Mucosa of descending colon (tissue), 3 donors: ENCODE data around the gene MLLT3. TPM values are rescaled to one million over a fixed set of nuclear protein-coding genes. Genes with fewer than 3 reads are reported as not detected.

Experiments used
- ATAC-seq: fragments of 200-7000 bp; cut with Tn5 transposase; one replicate; pipeline ENCODE4 v1.9.1; 2020; ENCODE audit warnings: mild to moderate bottlenecking, moderate library complexity
- DNase-seq, 3 donors: peaks; one replicate each; pipeline ENCODE4 v3.0.0-alpha.2; 2020
- H3K36me3 ChIP-seq: fragments of 200-600 bp; one replicate; pipeline ENCODE4 v1.8.0; 2021; ENCODE audit warnings: low read depth, mild to moderate bottlenecking
- H3K4me1 ChIP-seq: fragments of 200-600 bp; one replicate; pipeline ENCODE4 v1.8.0; 2021; ENCODE audit warnings: low read depth, mild to moderate bottlenecking
- H3K4me3 ChIP-seq: fragments of 200-600 bp; one replicate; pipeline ENCODE4 v1.8.0; 2021; ENCODE audit warnings: mild to moderate bottlenecking
- H3K9me3 ChIP-seq: fragments of 200-600 bp; one replicate; pipeline ENCODE4 v1.8.0; 2021; ENCODE audit warnings: mild to moderate bottlenecking
- CTCF ChIP-seq: fragments of 200-600 bp; IDR thresholded peaks from one replicate; pipeline ENCODE4 v1.8.0; 2022; ENCODE audit warnings: antibody characterized with exemption, mild to moderate bottlenecking
- intact Hi-C, 2 donors: fragments of 100-400 bp; cut with DNase I in 1 of 2; cut with micrococcal nuclease in 1 of 2; formaldehyde crosslinking; loops; one replicate each; pipeline versions ENCODE4 v1.11.0 to v1.11.1; 2022; cut with DNase I, micrococcal nuclease
- total RNA-seq, 3 donors: library from RNA; stranded (reverse); fragmentation: NEBNext Ultra II Directional in 2 of 3; extraction: Animal tissue kit (Norgen Biotek cat#: 25700) in 2 of 3; gene quantifications; one replicate each; pipeline versions ENCODE4 v1.2.1 to v1.2.4, GENCODE V29; 2021 to 2023
- donor health status: DM: no; HTN: no; CAD: no; lungs with moderate emphysema.
- donor health status: DM: no; HTN: no; CAD: no.
- donor health status: DM: no; HTN: yes; CAD: no.

MLLT3 gene
- total RNA-seq, 3 donors from 2014 or later, result 35.1 to 53.7 (median 46.5) TPM

- no peaks in the 10 kb centered on the region for H3K9me3 ChIP-seq
- H3K4me3 ChIP-seq, result no peak overlapping the region
- no peak for ATAC-seq
- no peaks in the 10 kb centered on the region for H3K4me1 ChIP-seq
- intact Hi-C loops, result loop anchor here (10.0 kb wide), 2 partner anchors 270 to 320 kb away; no protein-coding TSS in a partner anchor
- H3K36me3 ChIP-seq, result no peaks in the 10 kb centered on the region
- DNase-seq, result no peak
- no peak for TF ChIP-seq CTCF
Observed at GRCh38 chr9:20625003-20625349, 2.7 kb upstream of the MLLT3 start.

- H3K36me3 ChIP-seq, result no peaks in the 10 kb centered on the region
- peak in 2 of 3 donors; percentile 39 to 87 for DNase-seq
- peak; percentile 53 for TF ChIP-seq CTCF
- no peak overlapping the region for H3K4me3 ChIP-seq
- no peaks in the 10 kb centered on the region for H3K9me3 ChIP-seq
- no peak for ATAC-seq
- H3K4me1 ChIP-seq, result peaks cover 3% of the 10 kb centered on the region
- intact Hi-C loops, result loop anchor here (10.0 kb wide), 2 partner anchors 270 to 320 kb away; no protein-coding TSS in a partner anchor
Observed at GRCh38 chr9:20624201-20625002, 2.1 kb upstream of the MLLT3 start.

- Histone ChIP-seq H3K4me1 (peaks cover 8% of the 10 kb centered on the region), H3K36me3 (no peaks in the 10 kb centered on the region), H3K9me3 (no peaks in the 10 kb centered on the region), H3K4me3 (no peak overlapping the region)
- DNase-seq (no peak), ATAC-seq (no peak)
- TF ChIP-seq CTCF, result no peak
- intact Hi-C loops, result loop anchor here (10.0 kb wide), 2 partner anchors 269 to 321 kb away; no protein-coding TSS in a partner anchor
Observed at GRCh38 chr9:20623748-20624124, 1.4 kb upstream of the MLLT3 start.

GRCh38 chr9:20623021-20623747, 885 bp upstream of the MLLT3 start:
- Histone ChIP-seq H3K9me3 (no peaks in the 10 kb centered on the region), H3K4me1 (peaks cover 13% of the 10 kb centered on the region), H3K4me3 (peak overlapping the region; percentile 73), H3K36me3 (no peaks in the 10 kb centered on the region)
- ATAC-seq, result peak; percentile 3
- no peak for TF ChIP-seq CTCF
- DNase-seq, result peak; percentile 66 to 72 (median 70)
- intact Hi-C loops, result loop anchor here (10.0 kb wide), 2 partner anchors 268 to 322 kb away; no protein-coding TSS in a partner anchor

GRCh38 chr9:20621471-20622329, 599 bp downstream of the MLLT3 start:
- Histone ChIP-seq H3K4me3 (peak overlapping the region; percentile 73), H3K36me3 (no peaks in the 10 kb centered on the region), H3K9me3 (no peaks in the 10 kb centered on the region), H3K4me1 (peaks cover 14% of the 10 kb centered on the region)
- intact Hi-C loops, result loop anchor here (10.0 kb wide), 2 partner anchors 267 to 323 kb away; no protein-coding TSS in a partner anchor
- ATAC-seq, result peak; percentile 68
- peak; percentile 86 to 89 (median 86) for DNase-seq
- no peak for TF ChIP-seq CTCF
